GM12878 (cell line): ENCODE data around the gene ANKRD62. TPM values are rescaled to one million over a fixed set of nuclear protein-coding genes. Genes with fewer than 3 reads are reported as not detected.

Experiments
- ATAC-seq: fragments of 200-7000 bp; cut with Tn5 transposase; 3 replicates; pipeline ENCODE4 v1.9.1; 2020; ENCODE audit warnings: mild to moderate bottlenecking, moderate library complexity
- BruUV-seq: library from RNA; stranded (reverse); fragments of 400-500 nt; replicated peaks from 2 replicates; lab custom pipeline; 2021; lab: Mats Ljungman, UMichigan
- CTCF ChIA-PET: fragments of 300-600 bp; sonication (Branson Sonifier 250); formaldehyde crosslinking; extraction: SDS; loops from one replicate; lab custom pipeline; 2021; ENCODE audit warnings: inconsistent platforms; lab: Yijun Ruan, JAX
- POLR2A ChIA-PET: fragments of 350-600 bp; formaldehyde crosslinking; extraction: SDS; loops from one replicate; lab custom pipeline; 2021; ENCODE audit warnings: inconsistent platforms; lab: Charles Lee
- RAD21 ChIA-PET: fragments of 300-600 bp; sonication (Branson Sonifier 250); formaldehyde crosslinking; loops from one replicate; lab custom pipeline; 2023; ENCODE audit warnings: antibody characterized with exemption; ENCODE audit not compliant: unreplicated experiment; lab: Charles Lee
- SMC1A ChIA-PET: fragments of 300-600 bp; sonication (Branson Sonifier 250); formaldehyde crosslinking; loops from one replicate; lab custom pipeline; 2023; ENCODE audit not compliant: unreplicated experiment, uncharacterized antibody; lab: Charles Lee
- DNase-seq: peaks from one replicate; pipeline ENCODE4 v3.0.0-alpha.2; 2011; ENCODE audit warnings: low read depth, low spot score
- FAIRE-seq: peaks from 3 replicates; lab custom pipeline; 2011; peaks lifted over from hg19 to GRCh38; lab: Jason Lieb, UNC
- H2AFZ ChIP-seq: 2 replicates; pipeline ENCODE4 v1.6.0; 2011; ENCODE audit warnings: low read depth, low read length, control low read depth; ENCODE audit not compliant: control insufficient read depth
- H3K27ac ChIP-seq: 2 replicates; pipeline ENCODE4 v1.5.1; 2011; ENCODE audit warnings: control low read depth; ENCODE audit not compliant: control insufficient read depth, insufficient read depth
- H3K27me3 ChIP-seq, 2 experiments: replicated peaks in 1 of 2; 2 replicates each; pipeline versions ENCODE4 v1.6.0 to v1.6.1; 2011; ENCODE audit warnings: low read length in 1 of 2; ENCODE audit not compliant: control insufficient read depth in 2 of 2, insufficient read depth in 2 of 2
- H3K36me3 ChIP-seq, 2 experiments: 2 replicates each; pipeline ENCODE4 v1.5.1; 2011; ENCODE audit warnings: low read length in 1 of 2; ENCODE audit not compliant: control insufficient read depth in 2 of 2, insufficient read depth in 2 of 2
- H3K4me1 ChIP-seq: 2 replicates; pipeline ENCODE4 v1.6.1; 2011; ENCODE audit warnings: mild to moderate bottlenecking, low read length, moderate library complexity, mixed read lengths; ENCODE audit not compliant: control insufficient read depth, insufficient read depth
- H3K4me2 ChIP-seq: 2 replicates; pipeline ENCODE4 v1.6.0; 2011; ENCODE audit warnings: control low read depth; ENCODE audit not compliant: control insufficient read depth, insufficient read depth
- H3K4me3 ChIP-seq: fragments of 200-600 bp; sonication (generic); 2 replicates; pipeline ENCODE4 v1.5.1; 2016
- H3K79me2 ChIP-seq: 2 replicates; pipeline ENCODE4 v1.6.0; 2011; ENCODE audit warnings: low read length; ENCODE audit not compliant: control insufficient read depth, insufficient read depth
- H3K9ac ChIP-seq: 2 replicates; pipeline ENCODE4 v1.8.0; 2011; ENCODE audit warnings: low read length, control low read depth, mixed read lengths; ENCODE audit not compliant: control insufficient read depth, insufficient read depth
- H3K9me3 ChIP-seq: replicated peaks from 3 replicates; pipeline ENCODE4 v1.5.1; 2011; ENCODE audit warnings: mild to moderate bottlenecking, low read length; ENCODE audit not compliant: control insufficient read depth, insufficient read depth
- H4K20me1 ChIP-seq: 2 replicates; pipeline ENCODE4 v1.6.0; 2011; ENCODE audit not compliant: control insufficient read depth, insufficient read depth
- BCLAF1 ChIP-seq: fragments of 450-650 bp; IDR thresholded peaks from 2 replicates; pipeline ENCODE4 v1.6.1; 2017; ENCODE audit warnings: antibody characterized with exemption, mild to moderate bottlenecking, moderate library complexity
- BHLHE40 ChIP-seq, 2 experiments: fragments of 450-650 bp in 1 of 2; IDR thresholded peaks; 2 replicates each; pipeline ENCODE4 v1.6.1; 2011 to 2017; ENCODE audit warnings: low read depth in 2 of 2, borderline replicate concordance in 1 of 2, improper control_type of control experiment in 1 of 2, low read length in 1 of 2, mild to moderate bottlenecking in 1 of 2
- E2F4 ChIP-seq: IDR thresholded peaks from 2 replicates; pipeline ENCODE4 v1.6.1; 2012; ENCODE audit warnings: low read depth, low read length, improper control_type of control experiment
- HDAC6 ChIP-seq: fragments of 200-600 bp; sonication (generic); IDR thresholded peaks from one replicate; pipeline ENCODE4 v1.8.0; 2017; ENCODE audit warnings: antibody characterized with exemption; ENCODE audit not compliant: unreplicated experiment
- HDGF ChIP-seq: fragments of 450-650 bp; IDR thresholded peaks from 2 replicates; pipeline ENCODE4 v1.6.1; 2016; ENCODE audit warnings: antibody characterized with exemption
- JUND ChIP-seq: IDR thresholded peaks from 2 replicates; pipeline ENCODE4 v1.6.1; 2012; ENCODE audit warnings: low read depth, mild to moderate bottlenecking, low read length, improper control_type of control experiment, moderate library complexity
- MEF2A ChIP-seq: IDR thresholded peaks from 2 replicates; pipeline ENCODE4 v1.6.1; 2011; ENCODE audit warnings: low read depth, mild to moderate bottlenecking, low read length, moderate library complexity; ENCODE audit not compliant: insufficient read depth
- NRF1 ChIP-seq: conservative IDR thresholded peaks from 2 replicates; pipeline ENCODE4 v1.6.1; 2011; ENCODE audit warnings: mild to moderate bottlenecking, low read depth, low read length, improper control_type of control experiment
- PBX3 ChIP-seq: IDR thresholded peaks from 2 replicates; pipeline ENCODE4 v1.6.1; 2011; ENCODE audit warnings: mild to moderate bottlenecking, low read depth, low read length, moderate library complexity; ENCODE audit not compliant: insufficient replicate concordance
- RAD21 ChIP-seq: IDR thresholded peaks from 2 replicates; pipeline ENCODE4 v1.6.1; 2011; ENCODE audit warnings: mild to moderate bottlenecking, low read depth, low read length, moderate library complexity; ENCODE audit not compliant: insufficient read depth
- SPI1 ChIP-seq: IDR thresholded peaks from 2 replicates; pipeline ENCODE4 v1.6.1; 2011; ENCODE audit warnings: low read depth, mild to moderate bottlenecking, low read length, moderate library complexity, borderline replicate concordance; ENCODE audit not compliant: insufficient read depth
- SUPT20H ChIP-seq: IDR thresholded peaks from 2 replicates; pipeline ENCODE4 v1.6.1; 2011; ENCODE audit warnings: low read depth, mild to moderate bottlenecking, low read length, moderate library complexity, borderline replicate concordance; ENCODE audit not compliant: control insufficient read depth
- ZNF207 ChIP-seq: fragments of 450-650 bp; IDR thresholded peaks from 2 replicates; pipeline ENCODE4 v1.6.1; 2014; ENCODE audit warnings: antibody characterized with exemption, mild to moderate bottlenecking, borderline replicate concordance
- ZNF384 ChIP-seq: IDR thresholded peaks from 2 replicates; pipeline ENCODE4 v1.6.1; 2012; ENCODE audit warnings: low read depth, mild to moderate bottlenecking, low read length, improper control_type of control experiment, borderline replicate concordance
- WGBS: methylation state at CpG from one replicate; pipeline ENCODE4 v1.1.6; 2016; ENCODE audit warnings: low lambda C conversion rate; ENCODE audit not compliant: insufficient replicate concordance, insufficient coverage; ENCODE audit errors: missing lambda C conversion rate; 5-methylcytosine and 5-hydroxymethylcytosine counted together
- in situ Hi-C: fragments of 300-500 bp; cut with MboI; formaldehyde crosslinking; loops from 9 replicates; pipeline ENCODE4 v1.14.3; 2018; ENCODE audit warnings: mixed read lengths
- intact Hi-C: fragments of 100-400 bp; cut with micrococcal nuclease; formaldehyde crosslinking; loops from one replicate; pipeline ENCODE4 v1.14.2; 2022; ENCODE audit not compliant: unreplicated experiment
- polyA plus RNA-seq, 11 experiments: library from polyadenylated mRNA; depleted of rRNA in 4 of 11; unstranded in 6 of 11; stranded (reverse) in 5 of 11; fragments of >200 nt; fragmentation: Nextera tagmentation in 4 of 11; fragmentation: Illumina TruSeq in 1 of 11; extraction: Ambion mirVana in 4 of 11; extraction: Trizol in 1 of 11; gene quantifications; 1 replicate in 1 of 11; 2 replicates in 10 of 11; pipeline versions ENCODE4 v1.2.1 to v1.2.3, GENCODE V29; 2011 to 2016; ENCODE audit warnings: inconsistent platforms in 2 of 11, missing spikeins in 2 of 11, low read depth in 1 of 11
- total RNA-seq, 4 experiments: library from RNA; depleted of rRNA in 3 of 4; stranded (reverse); fragments of >200 nt in 3 of 4; fragmentation: Illumina TruSeq in 1 of 4; extraction: Trizol in 1 of 4; gene quantifications; 2 replicates each; pipeline versions ENCODE4 v1.2.1 to v1.2.3, GENCODE V29; 2013 to 2021
- TF ChIP-seq, protein P1 (sequence below): IDR thresholded peaks from 2 replicates; pipeline ENCODE4 v1.6.1; 2012; ENCODE audit warnings: low read length, inconsistent platforms

The ANKRD62 gene
- total and polyA plus RNA-seq, 10 of the 15 experiments (the other 5 are each of a cell fraction or from before 2014, with no cell fraction given) = not detected

DNA sequence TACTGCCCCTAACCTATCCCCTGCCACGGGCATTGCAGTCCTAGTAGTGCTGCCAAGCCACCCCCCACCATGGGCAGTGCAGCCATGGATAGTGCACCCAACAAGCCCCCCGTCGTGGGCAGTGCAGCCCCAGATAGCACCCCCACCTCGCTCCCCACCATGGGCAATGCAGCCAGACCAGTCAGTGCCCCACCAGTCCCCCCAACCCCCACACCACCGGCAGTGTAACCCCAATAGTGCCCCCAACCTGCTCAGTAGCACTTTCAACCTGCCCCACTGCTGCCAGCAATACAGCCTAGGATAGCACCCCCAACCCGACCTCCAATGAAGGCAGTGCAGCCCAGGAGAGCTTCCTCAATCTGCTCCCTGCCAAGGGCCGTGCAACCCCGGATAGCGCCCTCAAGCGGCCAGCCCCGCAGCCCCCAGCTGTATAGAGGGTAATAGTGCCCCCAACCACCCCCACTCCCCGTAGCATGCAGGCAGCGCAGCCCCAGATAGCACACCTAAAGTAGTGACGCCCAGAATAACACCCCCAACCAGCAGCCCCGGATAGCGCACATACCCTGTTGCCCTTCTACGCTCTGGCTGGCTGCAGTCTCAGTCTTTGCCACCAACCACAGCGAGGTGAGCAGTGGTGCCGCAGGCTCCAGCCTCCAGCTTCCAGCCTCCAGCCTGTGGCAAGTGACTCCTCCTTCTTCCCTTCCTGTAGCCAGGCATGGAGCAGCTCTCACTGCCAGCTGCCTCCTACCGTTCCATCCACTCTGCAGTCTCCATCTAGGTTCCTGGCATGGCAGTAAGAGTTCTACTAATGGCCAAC lies 45.4 kb upstream of the ANKRD62 start:
- Histone ChIP-seq H3K9me3 (no peaks in the 10 kb centered on the region), H3K9ac (no peak overlapping the region), H3K27me3 (no peaks in the 10 kb centered on the region), H3K27ac (no peak overlapping the region), H3K4me3 (no peak overlapping the region), H3K36me3 (no peaks in the 10 kb centered on the region), H3K79me2 (no peaks in the 10 kb centered on the region), H3K4me1 (peaks cover 32% of the 10 kb centered on the region), H2AFZ (no peak overlapping the region), H4K20me1 (no peaks in the 10 kb centered on the region), H3K4me2 (no peak overlapping the region)
- RAD21 ChIA-PET = no interaction called here
- TF ChIP-seq ZNF384 (no peak), MEF2A (no peak), BCLAF1 (no peak), JUND (no peak), RAD21 (no peak), BHLHE40 (IDR thresholded peaks at IDR 0.05; ENCODE audit: borderline replicate concordance in 1 of 2, low read depth in 2 of 2, low read length in 1 of 2) (no peak), SPI1 (no peak), PBX3 (no peak), HDGF (no peak), HDAC6 (no peak), ZNF207 (no peak), SUPT20H (no peak), E2F4 (no peak), NRF1 (no peak)
- TF ChIP-seq, protein P1, sequence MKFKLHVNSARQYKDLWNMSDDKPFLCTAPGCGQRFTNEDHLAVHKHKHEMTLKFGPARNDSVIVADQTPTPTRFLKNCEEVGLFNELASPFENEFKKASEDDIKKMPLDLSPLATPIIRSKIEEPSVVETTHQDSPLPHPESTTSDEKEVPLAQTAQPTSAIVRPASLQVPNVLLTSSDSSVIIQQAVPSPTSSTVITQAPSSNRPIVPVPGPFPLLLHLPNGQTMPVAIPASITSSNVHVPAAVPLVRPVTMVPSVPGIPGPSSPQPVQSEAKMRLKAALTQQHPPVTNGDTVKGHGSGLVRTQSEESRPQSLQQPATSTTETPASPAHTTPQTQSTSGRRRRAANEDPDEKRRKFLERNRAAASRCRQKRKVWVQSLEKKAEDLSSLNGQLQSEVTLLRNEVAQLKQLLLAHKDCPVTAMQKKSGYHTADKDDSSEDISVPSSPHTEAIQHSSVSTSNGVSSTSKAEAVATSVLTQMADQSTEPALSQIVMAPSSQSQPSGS = no peak
- WGBS = 87% methylated on average over 20 of the region's 20 CpGs
- POLR2A ChIA-PET = no interaction called here
- SMC1A ChIA-PET = interaction anchor here (1.4 to 2.2 kb wide), 2 partner anchors 15 to 110 kb away, joined by 3 to 8 read pairs; no protein-coding TSS in a partner anchor
- CTCF ChIA-PET = interaction anchor here (3.2 kb wide), 1 partner anchor 10 kb away, joined by 16 read pairs; no protein-coding TSS in a partner anchor
- in situ Hi-C loops = no loop called here
- no peak for ATAC-seq
- no peak for FAIRE-seq
- BruUV-seq = no TSS peak
- DNase-seq = no peak
- intact Hi-C loops = no loop called here
